Heart left ventricle (tissue), 13 donors: ENCODE results near the gene ANKRD17.

Source experiments
- CTCF ChIP-seq, 12 donors: fragments of 200-600 bp; sonication (generic) in 4 of 12; IDR thresholded peaks; one replicate each; pipeline versions ENCODE4 v1.5.0 to v1.8.0; 2018 to 2022; ENCODE audit warnings: antibody characterized with exemption in 12 of 12, mild to moderate bottlenecking in 5 of 12
- POLR2A ChIP-seq, 2 donors: fragments of 450-650 bp; IDR thresholded peaks; one replicate each; pipeline ENCODE4 v1.6.1; 2017; ENCODE audit warnings: antibody characterized with exemption in 2 of 2, mild to moderate bottlenecking in 2 of 2, moderate library complexity in 2 of 2
- donor health status: ischemic (EF 13 %, LVEDD 7.1; RV severe dilation, severe dysfunction).
- donor health status: DM: no; HTN: yes; CAD: no.
- donor health status: DM: no; HTN: no; CAD: no.
- donor health status: ischemic (EF 25% LVEDD 6.9; RV normal size, moderate dysfunction).
- donor health status: ischemic (EF 25% LVEDD 5.7; RV mildly dilated, moderate dysfunction).
- donor health status: ischemic (EF 35%, LVEDD 5.7; RV mildly dilated, moderate dysfunction).
- donor health status: nonischemic (EF 11% LVEDD 7.7; RV severe dilation, severe dysfunction).
- donor health status: DM: yes; HTN: yes; CAD: no.
- donor health status: PGD.
- donor health status: ischemic (EF 29% LVEDD 5.4; RV normal size, mild dysfunction).
- donor health status: nonischemic (EF 23%, LVEDD 6.1; RV moderate dilation, normal function).

- no peak for TF ChIP-seq CTCF (IDR thresholded peaks at IDR 0.05)
- TF ChIP-seq POLR2A (IDR thresholded peaks at IDR 0.05): no peak
These were observed 165.7 kb downstream of the ANKRD17 start for GRCh38 chr4:73092868-73093267.
